HEK293 (cell line): ENCODE results near the gene UBXN4.

Experiments
- CTCF ChIA-PET: fragments of 350-600 bp; formaldehyde crosslinking; extraction: SDS; loops from one replicate; lab custom pipeline; 2021; ENCODE audit warnings: antibody characterized with exemption; lab: Yijun Ruan, JAX
- POLR2A ChIA-PET: fragments of 300-600 bp; formaldehyde crosslinking; extraction: SDS; loops from one replicate; lab custom pipeline; 2020; ENCODE audit warnings: antibody characterized with exemption, inconsistent platforms; lab: Yijun Ruan, JAX
- H3K27ac ChIP-seq: fragments of 200-500 bp; sonication (Bioruptor generic); 2 replicates; pipeline ENCODE4 v1.5.1; 2014; ENCODE audit warnings: low read depth, low read length, control low read depth, inconsistent platforms; ENCODE audit errors: extremely low read depth
- H3K36me3 ChIP-seq, 2 experiments: fragments of 200-500 bp in 1 of 2; sonication (Bioruptor generic) in 1 of 2; 1 replicate in 1 of 2; 2 replicates in 1 of 2; pipeline ENCODE4 v1.5.1; 2014 to 2017; ENCODE audit warnings: inconsistent platforms in 2 of 2, low read length in 2 of 2; ENCODE audit not compliant: control insufficient read depth in 2 of 2, insufficient read depth in 1 of 2
- H3K4me1 ChIP-seq: fragments of 200-500 bp; sonication (Bioruptor generic); 2 replicates; pipeline ENCODE4 v1.5.1; 2014; ENCODE audit warnings: mild to moderate bottlenecking, low read length, inconsistent platforms; ENCODE audit not compliant: control insufficient read depth, insufficient read depth
- H3K4me3 ChIP-seq: 2 replicates; pipeline ENCODE4 v1.5.1; 2011; ENCODE audit warnings: low read depth, mild to moderate bottlenecking, control low read depth, low read length, moderate library complexity
- H3K9me3 ChIP-seq: fragments of 200-500 bp; sonication (Bioruptor generic); 2 replicates; pipeline ENCODE4 v1.5.1; 2014; ENCODE audit warnings: low read depth, low read length, inconsistent platforms; ENCODE audit not compliant: control insufficient read depth, insufficient read depth
- ATF2 ChIP-seq: fragments of 450-650 bp; formaldehyde crosslinking; IDR thresholded peaks from 2 replicates; pipeline ENCODE4 v1.5.1; 2016; ENCODE audit warnings: missing biosample characterization, missing genetic modification characterization, low read depth
- GLI2 ChIP-seq: fragments of 450-650 bp; formaldehyde crosslinking; IDR thresholded peaks from 2 replicates; pipeline ENCODE4; 2017; ENCODE audit warnings: missing biosample characterization, missing genetic modification characterization, low read depth, borderline replicate concordance
- GLIS2 ChIP-seq: fragments of 450-650 bp; formaldehyde crosslinking; IDR thresholded peaks from 2 replicates; pipeline ENCODE4 v1.5.1; 2016; ENCODE audit warnings: missing biosample characterization, missing genetic modification characterization
- KLF1 ChIP-seq: fragments of 450-650 bp; formaldehyde crosslinking; IDR thresholded peaks from 2 replicates; pipeline ENCODE4 v1.5.1; 2016; ENCODE audit warnings: missing biosample characterization, missing genetic modification characterization
- KLF9 ChIP-seq: fragments of 450-650 bp; formaldehyde crosslinking; IDR thresholded peaks from 2 replicates; pipeline ENCODE4 v1.5.1; 2016; ENCODE audit warnings: missing biosample characterization, missing genetic modification characterization, low read depth
- MYNN ChIP-seq: fragments of 450-650 bp; formaldehyde crosslinking; IDR thresholded peaks from 2 replicates; pipeline ENCODE4 v1.5.1; 2016; ENCODE audit warnings: missing biosample characterization, missing genetic modification characterization, borderline replicate concordance
- PRDM4 ChIP-seq: fragments of 450-650 bp; formaldehyde crosslinking; IDR thresholded peaks from 2 replicates; pipeline ENCODE4 v1.5.1; 2017; ENCODE audit warnings: missing biosample characterization, missing genetic modification characterization
- TCF7L2 ChIP-seq: IDR thresholded peaks from 2 replicates; pipeline ENCODE4 v1.6.1; 2011; ENCODE audit warnings: low read depth, mild to moderate bottlenecking, inconsistent platforms, low read length, moderate library complexity, borderline replicate concordance
- ZBTB20 ChIP-seq: fragments of 450-650 bp; formaldehyde crosslinking; IDR thresholded peaks from 2 replicates; pipeline ENCODE4 v1.5.1; 2016; ENCODE audit warnings: missing biosample characterization, missing genetic modification characterization
- ZBTB49 ChIP-seq: fragments of 450-650 bp; formaldehyde crosslinking; IDR thresholded peaks from 2 replicates; pipeline ENCODE4 v1.5.1; 2016; ENCODE audit warnings: missing biosample characterization, missing genetic modification characterization, low read depth
- ZFP69B ChIP-seq: fragments of 450-650 bp; formaldehyde crosslinking; IDR thresholded peaks from 2 replicates; pipeline ENCODE4 v1.5.1; 2016; ENCODE audit warnings: missing biosample characterization, missing genetic modification characterization
- ZNF146 ChIP-seq: fragments of 450-650 bp; formaldehyde crosslinking; IDR thresholded peaks from 2 replicates; pipeline ENCODE4 v1.5.1; 2016; ENCODE audit warnings: missing biosample characterization, missing genetic modification characterization
- ZNF175 ChIP-seq: fragments of 450-650 bp; formaldehyde crosslinking; IDR thresholded peaks from 2 replicates; pipeline ENCODE4 v1.5.1; 2016; ENCODE audit warnings: missing biosample characterization, missing genetic modification characterization
- ZNF19 ChIP-seq: fragments of 450-650 bp; formaldehyde crosslinking; IDR thresholded peaks from 2 replicates; pipeline ENCODE4; 2016; ENCODE audit warnings: missing biosample characterization, missing genetic modification characterization, low read depth
- ZNF24 ChIP-seq: fragments of 450-650 bp; formaldehyde crosslinking; IDR thresholded peaks from 2 replicates; pipeline ENCODE4 v1.5.1; 2016; ENCODE audit warnings: missing biosample characterization, missing genetic modification characterization
- ZNF37A ChIP-seq: fragments of 450-650 bp; IDR thresholded peaks from 2 replicates; pipeline ENCODE4 v1.5.1; 2018; ENCODE audit warnings: missing biosample characterization, missing genetic modification characterization
- ZNF514 ChIP-seq: fragments of 450-650 bp; formaldehyde crosslinking; IDR thresholded peaks from 2 replicates; pipeline ENCODE4 v1.5.1; 2016; ENCODE audit warnings: missing biosample characterization, missing genetic modification characterization
- ZNF629 ChIP-seq: fragments of 450-650 bp; formaldehyde crosslinking; IDR thresholded peaks from 2 replicates; pipeline ENCODE4 v1.5.1; 2017; ENCODE audit warnings: missing biosample characterization, missing genetic modification characterization
- ZNF658 ChIP-seq: fragments of 450-650 bp; formaldehyde crosslinking; IDR thresholded peaks from 2 replicates; pipeline ENCODE4; 2016; ENCODE audit warnings: missing biosample characterization, missing genetic modification characterization
- ZNF664 ChIP-seq: fragments of 450-650 bp; formaldehyde crosslinking; IDR thresholded peaks from 2 replicates; pipeline ENCODE4 v1.5.1; 2016; ENCODE audit warnings: missing biosample characterization, missing genetic modification characterization
- ZNF785 ChIP-seq: fragments of 450-650 bp; formaldehyde crosslinking; IDR thresholded peaks from 2 replicates; pipeline ENCODE4 v1.5.1; 2016; ENCODE audit warnings: missing biosample characterization, missing genetic modification characterization
- ZSCAN18 ChIP-seq: fragments of 450-650 bp; formaldehyde crosslinking; IDR thresholded peaks from 2 replicates; pipeline ENCODE4 v1.5.1; 2016; ENCODE audit warnings: missing biosample characterization, missing genetic modification characterization
- ZSCAN23 ChIP-seq: fragments of 450-650 bp; formaldehyde crosslinking; IDR thresholded peaks from 2 replicates; pipeline ENCODE4 v1.5.1; 2016; ENCODE audit warnings: missing biosample characterization, missing genetic modification characterization

Gene UBXN4

GRCh38 chr2:135773319-135773718 lies 31.7 kb downstream of the UBXN4 start:
- Histone ChIP-seq H3K9me3 (no peaks in the 10 kb centered on the region), H3K27ac (no peak overlapping the region), H3K4me1 (no peaks in the 10 kb centered on the region), H3K36me3 (peaks cover 86 to 94% of the 10 kb centered on the region in 2 experiments), H3K4me3 (no peak overlapping the region)
- no peak for TF ChIP-seq ZNF514 (tag by site-specific recombination)
- no peak for TF ChIP-seq ZBTB49 (tag by site-specific recombination)
- no peak for TF ChIP-seq ZNF19 (tag by site-specific recombination)
- no peak for TF ChIP-seq ZNF658 (tag by site-specific recombination)
- TF ChIP-seq ZNF175 (tag by site-specific recombination) = no peak
- TF ChIP-seq MYNN = no peak
- TF ChIP-seq KLF1 (tag by site-specific recombination) = no peak
- no peak for TF ChIP-seq KLF9 (tag by site-specific recombination)
- TF ChIP-seq PRDM4 (tag by site-specific recombination) = no peak
- no peak for TF ChIP-seq ZBTB20 (tag by site-specific recombination)
- ChIA-PET CTCF (interaction anchor here (0.9 kb wide), 1 partner anchor 8 kb away, joined by 3 read pairs; no protein-coding TSS in a partner anchor), POLR2A (interaction anchor here (0.7 kb wide), 1 partner anchor 23 kb away, joined by 6 read pairs; no protein-coding TSS in a partner anchor)

GRCh38 chr2:135773917-135774316 lies 32.3 kb downstream of the UBXN4 start:
- Histone ChIP-seq H3K4me1 (no peaks in the 10 kb centered on the region), H3K36me3 (peaks cover 83 to 95% of the 10 kb centered on the region in 2 experiments), H3K9me3 (no peaks in the 10 kb centered on the region), H3K4me3 (no peak overlapping the region), H3K27ac (no peak overlapping the region)
- TF ChIP-seq ZNF629 (peak; percentile 39; the same call in 1 of the 2 replicates), ATF2 (tag by site-specific recombination) (peak; percentile 43; the same call in 1 of the 2 replicates), ZSCAN18 (tag by site-specific recombination) (no peak)
- CTCF ChIA-PET = interaction anchor here (0.6 kb wide), 1 partner anchor 585 kb away, joined by 3 read pairs; no protein-coding TSS in a partner anchor
- POLR2A ChIA-PET = no interaction called here

- H3K27ac ChIP-seq = no peak overlapping the region
- H3K36me3 ChIP-seq = peaks cover 87 to 93% of the 10 kb centered on the region in 2 experiments
- POLR2A ChIA-PET = interaction anchor here (0.6 kb wide), 1 partner anchor 12 kb away, joined by 3 read pairs; no protein-coding TSS in a partner anchor
- no peaks in the 10 kb centered on the region for H3K4me1 ChIP-seq
- CTCF ChIA-PET = interaction anchor here (1.0 kb wide), 1 partner anchor 23 kb away, joined by 3 read pairs; no protein-coding TSS in a partner anchor
- no peak overlapping the region for H3K4me3 ChIP-seq
- H3K9me3 ChIP-seq = no peaks in the 10 kb centered on the region
- TF ChIP-seq ZNF658 (tag by site-specific recombination) (no peak), ZNF37A (tag by site-specific recombination) (no peak), ZNF664 (tag by site-specific recombination) (no peak), ZNF24 (tag by site-specific recombination) (no peak), ZNF785 (no peak), GLI2 (no peak), ZNF146 (tag by site-specific recombination) (no peak), ZSCAN23 (tag by site-specific recombination) (no peak), GLIS2 (tag by site-specific recombination) (no peak), TCF7L2 (no peak), ZFP69B (tag by site-specific recombination) (no peak)
Measured at GRCh38 chr2:135775420-135775819, 33.8 kb downstream of the UBXN4 start.
